ENCODE measurements around the gene HSPA12B. TPM values are rescaled to one million over a fixed set of nuclear protein-coding genes. Genes with fewer than 3 reads are reported as not detected.

HSPA12B gene
- total RNA-seq, 4 donors from 2014 or later = 0.75 to 4.1 (median 2.7) TPM

- Histone ChIP-seq H3K27ac (peak overlapping the region; percentile 11 to 46 (median 39)), H3K27me3 (peaks cover 33% of the 10 kb centered on the region), H3K9me3 (no peaks in the 10 kb centered on the region), H3K36me3 (no peaks in the 10 kb centered on the region), H3K4me1 (no peaks in the 10 kb centered on the region), H3K4me3 (no peak overlapping the region)
- no peak for TF ChIP-seq CTCF (IDR thresholded peaks at IDR 0.05)
- no peak for TF ChIP-seq POLR2A (IDR thresholded peaks at IDR 0.05)
- TF ChIP-seq POLR2AphosphoS5 (IDR thresholded peaks at IDR 0.05) = no peak
- no peak for TF ChIP-seq EP300 (IDR thresholded peaks at IDR 0.05; ENCODE audit: low read depth)
- intact Hi-C loops (cut with DNase I; ENCODE audit: low total_unique reads) = no loop called here
- WGBS, 2 donors (ENCODE audit: low coverage in 1 of 2) = 26 to 36% methylated on average over 6 to 11 of the region's 11 CpGs
- in situ Hi-C loops (cut with MboI; ENCODE audit: low pct_ligation_motif_present in 1 of 4, low pct_unique_long_range_greater_than_20kb in 1 of 4, low sequenced_read_pairs in 3 of 4) = no loop called here
- DNase-seq = no peak
These were observed 5.0 kb upstream of the HSPA12B start for GRCh38 chr20:3727401-3728021.

- in situ Hi-C loops (cut with MboI; ENCODE audit: low pct_ligation_motif_present in 1 of 4, low pct_unique_long_range_greater_than_20kb in 1 of 4, low sequenced_read_pairs in 3 of 4) = no loop called here
- TF ChIP-seq EP300 (IDR thresholded peaks at IDR 0.05; ENCODE audit: low read depth) (no peak), POLR2A (IDR thresholded peaks at IDR 0.05) (no peak), CTCF (IDR thresholded peaks at IDR 0.05) (no peak), POLR2AphosphoS5 (IDR thresholded peaks at IDR 0.05) (no peak)
- intact Hi-C loops (cut with DNase I; ENCODE audit: low total_unique reads) = no loop called here
- H3K27me3 ChIP-seq = peaks cover 42% of the 10 kb centered on the region
- DNase-seq = no peak
- H3K27ac ChIP-seq = peak overlapping the region in 2 of 4 donors; percentile 11 to 41
- 77% methylated on average over 5 of the region's 5 CpGs; no CpG with 5 or more reads in 1 of the 2 donors for WGBS, 2 donors (ENCODE audit: low coverage in 1 of 2)
- H3K36me3 ChIP-seq = no peaks in the 10 kb centered on the region
- H3K9me3 ChIP-seq = no peaks in the 10 kb centered on the region
- no peak overlapping the region for H3K4me3 ChIP-seq
- no peaks in the 10 kb centered on the region for H3K4me1 ChIP-seq
These were observed 4.1 kb upstream of the HSPA12B start for GRCh38 chr20:3728354-3728753.

GRCh38 chr20:3728876-3729275 is 3.6 kb upstream of the HSPA12B start:
- TF ChIP-seq POLR2AphosphoS5 (IDR thresholded peaks at IDR 0.05) (no peak), POLR2A (IDR thresholded peaks at IDR 0.05) (no peak), CTCF (IDR thresholded peaks at IDR 0.05) (no peak), EP300 (IDR thresholded peaks at IDR 0.05; ENCODE audit: low read depth) (no peak)
- no peaks in the 10 kb centered on the region for H3K9me3 ChIP-seq
- in situ Hi-C loops (cut with MboI; ENCODE audit: low pct_ligation_motif_present in 1 of 4, low pct_unique_long_range_greater_than_20kb in 1 of 4, low sequenced_read_pairs in 3 of 4) = no loop called here
- intact Hi-C loops (cut with DNase I; ENCODE audit: low total_unique reads) = no loop called here
- H3K36me3 ChIP-seq = no peaks in the 10 kb centered on the region
- H3K27ac ChIP-seq = no peak overlapping the region
- H3K4me3 ChIP-seq = no peak overlapping the region
- 50% methylated on average over 1 of the region's 3 CpGs; no CpG with 5 or more reads in 1 of the 2 donors for WGBS, 2 donors (ENCODE audit: low coverage in 1 of 2)
- peaks cover 0 to 1% (median under 1%) of the 10 kb centered on the region in 4 donors for H3K4me1 ChIP-seq
- peaks cover 46% of the 10 kb centered on the region for H3K27me3 ChIP-seq
- no peak for DNase-seq

- H3K4me1 ChIP-seq = peaks cover 0 to 6% (median 5%) of the 10 kb centered on the region in 4 donors
- DNase-seq = no peak
- no peaks in the 10 kb centered on the region for H3K9me3 ChIP-seq
- H3K27ac ChIP-seq = no peak overlapping the region
- intact Hi-C loops (cut with DNase I; ENCODE audit: low total_unique reads) = no loop called here
- in situ Hi-C loops (cut with MboI; ENCODE audit: low pct_ligation_motif_present in 1 of 4, low pct_unique_long_range_greater_than_20kb in 1 of 4, low sequenced_read_pairs in 3 of 4) = no loop called here
- H3K27me3 ChIP-seq = peaks cover 46% of the 10 kb centered on the region
- H3K36me3 ChIP-seq = no peaks in the 10 kb centered on the region
- TF ChIP-seq POLR2AphosphoS5 (IDR thresholded peaks at IDR 0.05) (no peak), EP300 (IDR thresholded peaks at IDR 0.05; ENCODE audit: low read depth) (no peak), CTCF (IDR thresholded peaks at IDR 0.05) (no peak), POLR2A (IDR thresholded peaks at IDR 0.05) (no peak)
- H3K4me3 ChIP-seq = no peak overlapping the region
- 88% methylated on average over 6 of the region's 6 CpGs; no CpG with 5 or more reads in 1 of the 2 donors for WGBS, 2 donors (ENCODE audit: low coverage in 1 of 2)
These were observed 3.1 kb upstream of the HSPA12B start for GRCh38 chr20:3729378-3729777.
